Right ventricle myocardium superior (tissue), 1 donor: ENCODE results near the gene CFAP73. TPM values are rescaled to one million over a fixed set of nuclear protein-coding genes. Genes with fewer than 3 reads are reported as not detected.

Experiments used
- ATAC-seq: fragments of 200-7000 bp; cut with Tn5 transposase; one replicate; pipeline ENCODE4 v1.9.1; 2020; ENCODE audit warnings: mild to moderate bottlenecking; ENCODE audit not compliant: poor library complexity
- DNase-seq: peaks from one replicate; pipeline ENCODE4 v3.0.0-alpha.2; 2020
- intact Hi-C: fragments of 100-400 bp; cut with DNase I; formaldehyde crosslinking; loops from one replicate; pipeline ENCODE4 v1.11.2; 2022
- long read RNA-seq: library from polyadenylated mRNA; unstranded; transcript quantifications from one replicate; pipeline ENCODE4 v2.0.0, GENCODE V29; 2021
- total RNA-seq: library from RNA; stranded (reverse); fragmentation: NEBNext Ultra II Directional; extraction: Animal tissue kit (Norgen Biotek cat#: 25700); gene quantifications from one replicate; pipeline ENCODE4 v1.2.1, GENCODE V29; 2021
- donor health status: DM: no; HTN: yes; CAD: no; lungs with severe emphysema.

The CFAP73 gene
- total RNA-seq: not detected
- long read RNA-seq: 0 reads

DNA sequence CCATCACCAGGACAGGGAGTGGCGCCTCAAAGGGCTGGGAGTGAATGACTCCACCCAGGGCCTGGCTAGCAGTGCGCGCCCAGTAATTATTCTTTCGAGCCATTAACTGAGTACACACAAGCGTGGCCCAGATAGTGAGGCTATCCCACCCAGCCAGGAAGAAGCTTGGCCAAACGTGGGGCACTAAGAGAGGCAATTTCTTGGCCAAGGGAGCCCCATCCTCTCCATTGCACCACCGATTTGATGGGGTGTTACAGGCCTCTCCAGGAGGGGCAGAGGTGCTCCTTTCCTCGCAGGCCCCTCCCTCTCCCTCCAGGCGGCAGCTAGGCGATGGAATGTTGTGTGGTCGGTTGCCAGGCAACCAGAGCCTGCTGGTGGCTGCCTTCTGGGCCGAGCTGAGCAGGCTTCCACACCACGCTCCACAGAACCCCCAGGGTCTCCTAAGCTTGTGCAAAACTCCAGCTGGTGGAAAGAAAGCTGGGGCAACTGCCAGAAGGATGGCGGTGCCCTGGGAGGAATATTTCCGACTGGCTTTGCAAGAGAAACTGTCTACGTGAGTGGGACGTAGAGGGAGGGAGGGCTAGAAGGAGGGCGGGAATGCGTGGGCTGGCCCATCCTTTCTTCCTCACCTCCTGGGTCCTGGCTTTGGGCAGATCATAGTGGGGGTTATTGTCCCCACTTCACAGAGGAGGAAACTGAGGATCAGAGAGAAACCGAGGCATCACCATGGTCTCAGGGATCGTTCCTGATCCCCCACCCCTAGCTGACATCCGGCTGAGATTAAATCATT lies at the start of gene CFAP73:
TSS of gene CFAP73 (plus strand) at position 364 of the 790 bp plus-strand sequence. CDS start at position 498, 134 bp downstream.
- intact Hi-C loops: loop anchor here (5.0 kb wide), 1 partner anchor 102 kb away; no protein-coding TSS in a partner anchor
- DNase-seq: peak; percentile 82
- peak; percentile 81 for ATAC-seq

DNA sequence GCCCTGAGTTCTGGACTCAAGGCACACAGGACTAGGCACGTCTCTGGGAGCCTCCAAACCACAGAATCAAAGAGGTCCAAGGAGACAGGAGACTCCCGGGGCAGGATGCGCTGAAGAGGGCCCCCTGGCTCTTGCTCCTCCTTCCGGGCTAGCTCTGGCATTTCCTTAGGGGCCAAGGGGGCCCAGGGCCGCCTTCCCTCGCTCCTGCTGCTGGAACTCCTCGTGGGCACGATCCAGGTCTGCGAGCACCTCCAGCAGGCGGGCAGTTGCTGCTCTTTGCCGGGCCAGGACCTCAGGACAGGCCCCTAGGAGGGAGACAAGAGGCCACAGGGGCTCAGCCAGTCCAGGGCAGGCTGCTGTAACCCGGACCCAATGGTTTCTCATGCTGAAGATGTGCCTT lies 49.8 kb upstream of the CFAP73 start:
- intact Hi-C loops: loop anchor here (5.0 kb wide), 1 partner anchor 52 kb away; no protein-coding TSS in a partner anchor
- peak; percentile 21 for DNase-seq
- ATAC-seq: no peak

- intact Hi-C loops: no loop called here
- peak; percentile 38 for DNase-seq
- ATAC-seq: no peak
Observed at GRCh38 chr12:113101751-113102150, 47.8 kb upstream of the CFAP73 start.

GRCh38 chr12:113102811-113103210 lies 46.7 kb upstream of the CFAP73 start:
- ATAC-seq: no peak
- intact Hi-C loops: no loop called here
- DNase-seq: no peak

GRCh38 chr12:113103756-113104450 lies 45.6 kb upstream of the CFAP73 start:
- ATAC-seq (no peak), DNase-seq (no peak)
- intact Hi-C loops: no loop called here

DNA sequence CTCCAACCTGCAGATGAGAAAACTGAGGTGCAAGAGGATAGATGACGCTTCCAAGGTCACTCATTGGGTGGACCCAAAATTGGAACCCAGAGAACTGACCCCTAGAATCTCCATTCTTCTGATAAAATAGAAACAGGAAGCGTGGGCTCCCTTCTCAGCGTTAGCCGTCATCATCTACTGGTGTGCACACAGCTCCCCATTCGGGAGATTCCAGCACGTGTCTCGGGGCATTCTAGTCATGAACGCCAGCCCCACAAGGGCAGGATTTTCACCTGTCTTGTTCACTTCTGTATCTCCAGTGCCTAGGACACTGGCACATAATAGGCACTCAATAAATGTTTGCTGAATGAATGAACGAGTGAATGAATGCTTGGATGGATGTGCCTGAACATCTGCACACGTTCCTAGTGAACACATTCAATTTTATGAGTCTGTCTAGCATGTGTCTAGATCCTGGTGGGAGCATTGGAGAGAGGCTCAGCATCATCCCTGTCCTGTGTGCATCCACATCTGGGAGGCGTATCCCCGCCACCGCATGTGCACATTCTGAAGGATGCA lies 44.5 kb upstream of the CFAP73 start:
- DNase-seq: no peak
- intact Hi-C loops: no loop called here
- ATAC-seq: no peak

GRCh38 chr12:113105606-113106271 lies 43.8 kb upstream of the CFAP73 start:
- ATAC-seq (no peak), DNase-seq (no peak)
- intact Hi-C loops: no loop called here

DNA sequence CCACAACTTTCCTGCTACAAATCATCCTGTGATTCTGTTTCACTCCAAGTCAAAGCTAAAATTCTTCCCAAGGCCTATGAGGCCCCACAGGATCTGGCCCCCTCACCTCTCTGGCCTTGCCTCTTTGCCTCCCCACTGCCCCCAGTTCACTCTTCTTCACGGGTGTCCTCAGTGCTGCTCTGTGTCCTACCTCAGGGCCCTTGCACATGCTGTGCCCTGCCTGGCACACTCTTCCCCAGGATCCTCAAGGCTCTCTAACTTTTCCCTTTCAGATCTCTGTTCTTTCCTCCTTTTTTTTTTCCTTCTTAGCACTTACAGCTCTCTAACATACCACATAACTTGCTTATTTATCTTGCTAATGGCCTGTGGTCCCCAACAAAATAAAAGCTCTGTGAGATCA lies 43.2 kb upstream of the CFAP73 start:
- no peak for ATAC-seq
- intact Hi-C loops: no loop called here
- no peak for DNase-seq

GRCh38 chr12:113108308-113108707 lies 41.2 kb upstream of the CFAP73 start:
- DNase-seq: no peak
- intact Hi-C loops: no loop called here
- no peak for ATAC-seq

DNA sequence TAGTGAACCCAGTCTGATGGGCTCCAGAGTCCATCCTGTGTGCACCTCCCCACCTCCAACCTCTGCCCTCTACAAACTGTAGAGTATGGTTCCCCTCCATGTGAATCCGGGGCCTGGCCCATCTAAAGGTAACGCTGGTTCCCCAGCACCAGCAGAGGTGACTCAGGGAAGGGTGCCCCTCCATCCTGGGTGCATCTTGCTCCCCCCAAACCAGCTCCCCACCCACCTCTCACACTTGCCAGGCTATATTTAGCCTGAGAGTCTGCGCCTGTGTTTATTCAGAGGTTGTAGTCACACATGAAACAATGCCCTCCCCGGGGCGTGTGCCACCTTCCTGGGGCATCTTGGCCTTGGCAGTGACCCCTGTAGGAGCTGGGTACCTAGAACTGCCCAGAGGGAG lies 40.2 kb upstream of the CFAP73 start:
- ATAC-seq (no peak), DNase-seq (peak; percentile 28)
- intact Hi-C loops: no loop called here

- DNase-seq: no peak
- intact Hi-C loops: no loop called here
- no peak for ATAC-seq
Observed at GRCh38 chr12:113109872-113110599, 39.5 kb upstream of the CFAP73 start.

GRCh38 chr12:113111247-113111646 lies 38.3 kb upstream of the CFAP73 start:
- DNase-seq (no peak), ATAC-seq (no peak)
- intact Hi-C loops: no loop called here

GRCh38 chr12:113112043-113112899 lies 37.3 kb upstream of the CFAP73 start:
- peak; percentile 29 for DNase-seq
- intact Hi-C loops: no loop called here
- ATAC-seq: no peak

GRCh38 chr12:113113397-113113796 lies 36.1 kb upstream of the CFAP73 start:
- DNase-seq (peak; percentile 5), ATAC-seq (no peak)
- intact Hi-C loops: no loop called here

- intact Hi-C loops: no loop called here
- DNase-seq (peak; percentile 15), ATAC-seq (no peak)
Observed at GRCh38 chr12:113114447-113115178, 34.9 kb upstream of the CFAP73 start.

DNA sequence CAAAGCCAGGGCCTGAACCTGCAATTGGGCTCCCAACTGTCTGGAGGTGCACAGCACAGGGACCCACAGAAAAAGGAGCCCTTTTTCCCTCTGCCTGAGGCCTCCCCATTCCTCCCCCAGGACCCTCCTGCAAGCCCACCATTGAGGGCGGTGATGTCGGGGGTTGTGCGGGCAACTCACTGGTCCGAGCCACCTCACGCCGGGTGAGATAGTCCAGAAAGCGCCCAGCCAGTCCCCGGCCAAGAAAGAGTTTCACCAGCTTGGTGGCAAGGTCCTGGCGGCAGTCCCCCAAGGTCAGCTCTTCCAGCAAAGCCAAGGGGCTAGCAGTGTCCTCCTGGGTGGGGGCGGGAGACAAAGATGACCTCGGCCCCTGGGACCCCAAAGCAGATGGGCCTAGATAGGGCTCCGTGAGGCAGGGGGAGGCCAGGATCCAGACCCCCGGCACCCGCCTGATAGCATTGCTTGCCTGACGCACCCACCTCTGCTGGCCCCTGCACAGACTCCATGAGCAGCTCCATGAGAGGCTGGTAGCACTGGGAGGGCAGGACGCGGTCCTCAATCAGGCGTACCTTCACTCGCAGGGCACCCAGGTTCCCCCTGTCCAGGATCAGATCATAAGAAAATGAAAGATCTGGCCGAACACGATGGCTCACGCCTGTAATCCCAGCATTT lies 33.9 kb upstream of the CFAP73 start:
- DNase-seq (peak; percentile 26), ATAC-seq (no peak)
- intact Hi-C loops: no loop called here

- intact Hi-C loops: no loop called here
- DNase-seq: peak; percentile 30
- ATAC-seq: no peak
Observed at GRCh38 chr12:113116875-113117274, 32.6 kb upstream of the CFAP73 start.
